CD4-positive, alpha-beta memory T cell (primary cell): Measurements from ENCODE around the gene MSRB3. TPM values are rescaled to one million over a fixed set of nuclear protein-coding genes. Genes with fewer than 3 reads are reported as not detected.

Source experiments
- CTCF ChIA-PET: fragments of 350-600 bp; sonication (Branson Sonifier 250); formaldehyde crosslinking; loops from one replicate; lab custom pipeline; 2021; ENCODE audit warnings: inconsistent platforms; ENCODE audit not compliant: partially characterized antibody; lab: Charles Lee
- POLR2A ChIA-PET: fragments of 350-600 bp; sonication (Branson Sonifier 250); formaldehyde crosslinking; loops from one replicate; lab custom pipeline; 2021; ENCODE audit not compliant: partially characterized antibody; lab: Charles Lee
- DNase-seq, 5 donors: peaks; one replicate each; pipeline versions ENCODE4 v3.0.0 to v3.0.0-alpha.2; 2020 to 2022; ENCODE audit warnings: mixed read lengths in 1 of 5
- H3K27ac ChIP-seq: one replicate; pipeline ENCODE4 v1.7.0; 2013; ENCODE audit warnings: low read depth, low read length
- H3K27me3 ChIP-seq: 2 replicates; pipeline ENCODE4 v1.7.0; 2013; ENCODE audit warnings: mild to moderate bottlenecking, low read length, moderate library complexity; ENCODE audit not compliant: insufficient read depth
- H3K36me3 ChIP-seq: 2 replicates; pipeline ENCODE4 v1.7.0; 2013; ENCODE audit warnings: mild to moderate bottlenecking, low read length, moderate library complexity; ENCODE audit not compliant: insufficient read depth
- H3K4me1 ChIP-seq: 2 replicates; pipeline ENCODE4 v1.7.0; 2013; ENCODE audit warnings: mild to moderate bottlenecking, low read length, moderate library complexity; ENCODE audit not compliant: insufficient read depth
- H3K4me3 ChIP-seq, 2 donors: one replicate each; pipeline ENCODE4 v1.7.0; 2013; ENCODE audit warnings: low read length in 2 of 2, mild to moderate bottlenecking in 1 of 2
- H3K9me3 ChIP-seq, 2 donors: one replicate each; pipeline ENCODE4 v1.7.0; 2013; ENCODE audit warnings: low read length in 2 of 2, control low read depth in 1 of 2; ENCODE audit not compliant: control insufficient read depth in 1 of 2
- H3K27ac Mint-ChIP-seq, 7 donors: one replicate each; pipeline ENCODE4 v1.8.0; 2020 to 2021; ENCODE audit warnings: mixed read lengths in 7 of 7, mild to moderate bottlenecking in 6 of 7, inconsistent platforms in 3 of 7, moderate library complexity in 3 of 7
- H3K27me3 Mint-ChIP-seq, 2 donors: one replicate each; pipeline ENCODE4 v1.8.0; 2020 to 2021; ENCODE audit warnings: mixed read lengths in 2 of 2
- H3K36me3 Mint-ChIP-seq, 2 donors: one replicate each; pipeline ENCODE4 v1.8.0; 2020 to 2021; ENCODE audit warnings: mixed read lengths in 2 of 2, inconsistent platforms in 1 of 2, mild to moderate bottlenecking in 1 of 2
- H3K4me1 Mint-ChIP-seq, 4 donors: one replicate each; pipeline ENCODE4 v1.8.0; 2020 to 2021; ENCODE audit warnings: mixed read lengths in 4 of 4, mild to moderate bottlenecking in 1 of 4
- H3K4me3 Mint-ChIP-seq, 8 donors: one replicate each; pipeline ENCODE4 v1.8.0; 2020 to 2021; ENCODE audit warnings: mixed read lengths in 8 of 8, mild to moderate bottlenecking in 7 of 8, moderate library complexity in 6 of 8, inconsistent platforms in 3 of 8
- H3K9me3 Mint-ChIP-seq, 8 donors: one replicate each; pipeline ENCODE4 v1.8.0; 2020 to 2021; ENCODE audit warnings: mixed read lengths in 8 of 8, mild to moderate bottlenecking in 5 of 8, inconsistent platforms in 3 of 8, moderate library complexity in 1 of 8
- intact Hi-C: fragments of 100-400 bp; cut with micrococcal nuclease; formaldehyde crosslinking; loops from one replicate; pipeline ENCODE4 v1.15.1; 2023
- polyA plus RNA-seq, 2 donors: library from polyadenylated mRNA; unstranded; fragments of 300-500 nt; fragmentation: Illumina TruSeq; gene quantifications; one replicate each; pipeline ENCODE4 v1.2.3, GENCODE V29; 2021
- total RNA-seq, 2 experiments: library from RNA; stranded (reverse); gene quantifications; one replicate each; pipeline ENCODE4 v1.2.3, GENCODE V29; 2021

MSRB3 gene
- total and polyA plus RNA-seq, 4 experiments from 2014 or later: not detected

DNA sequence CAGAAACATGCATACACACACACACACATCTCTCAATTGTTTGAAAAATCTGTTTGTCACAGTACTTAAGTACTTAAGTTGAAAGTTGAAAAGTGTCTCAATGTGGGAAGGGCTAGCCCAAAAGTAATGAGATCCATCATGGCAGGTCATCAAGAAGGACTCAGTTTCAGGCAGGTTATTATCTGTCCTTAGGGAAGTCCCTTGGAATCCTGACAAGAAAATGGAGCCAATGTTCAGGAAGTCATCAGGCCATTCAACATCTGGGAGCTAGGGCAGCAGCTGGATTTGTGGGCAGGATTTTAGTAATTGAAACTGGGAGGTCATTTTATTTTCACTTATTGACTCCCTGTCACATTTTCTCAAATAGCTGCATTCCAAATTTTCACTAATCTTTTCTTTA is 56.0 kb downstream of the MSRB3 start:
- Mint-ChIP-seq H3K27me3 (peaks cover 7 to 11% of the 10 kb centered on the region in 2 donors), H3K4me3 (no peak overlapping the region), H3K9me3 (peaks cover 0 to 3% (median 0%) of the 10 kb centered on the region in 8 donors), H3K27ac (no peak overlapping the region), H3K4me1 (no peaks in the 10 kb centered on the region), H3K36me3 (no peaks in the 10 kb centered on the region)
- Histone ChIP-seq H3K27ac (no peak overlapping the region), H3K27me3 (no peaks in the 10 kb centered on the region), H3K9me3 (no peaks in the 10 kb centered on the region), H3K4me1 (no peaks in the 10 kb centered on the region), H3K4me3 (no peak overlapping the region), H3K36me3 (no peaks in the 10 kb centered on the region)
- ChIA-PET POLR2A (no interaction called here), CTCF (no interaction called here)
- no peak for DNase-seq
- intact Hi-C loops: no loop called here

DNA sequence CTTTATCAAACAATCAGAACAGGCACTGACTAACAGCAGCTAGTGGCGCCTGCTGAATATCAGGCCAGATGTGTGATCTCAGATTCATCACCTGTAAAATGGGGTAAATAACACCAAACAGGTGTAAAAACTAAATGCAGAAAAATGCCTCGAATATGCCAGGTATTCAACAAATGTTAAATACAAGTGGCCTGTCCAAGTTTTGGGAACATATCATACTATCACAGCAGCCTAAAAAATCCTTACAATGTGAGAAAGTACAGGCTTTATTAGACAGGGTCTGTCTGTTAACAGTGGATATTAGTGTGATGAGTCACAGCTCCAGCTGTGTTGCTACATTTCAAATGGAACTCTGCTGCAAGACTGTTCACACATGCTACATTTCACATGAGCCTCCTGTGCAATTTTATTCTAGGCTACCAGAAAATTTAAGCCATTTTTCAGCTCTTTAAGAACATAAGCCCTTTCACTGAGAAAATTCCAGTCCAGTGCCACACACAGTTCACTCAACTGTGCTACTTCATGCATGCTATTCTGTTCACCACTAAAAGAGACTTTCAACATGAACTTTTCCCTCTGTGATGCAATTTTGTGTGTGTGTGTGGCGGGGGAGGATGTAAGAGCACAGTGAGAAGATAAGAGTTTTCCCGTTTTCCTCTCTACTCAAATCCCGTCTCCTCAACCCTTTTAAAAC is 56.7 kb downstream of the MSRB3 start:
- H3K4me3 ChIP-seq: no peak overlapping the region
- no peak overlapping the region for H3K27ac ChIP-seq
- DNase-seq: no peak
- H3K9me3 ChIP-seq: no peaks in the 10 kb centered on the region
- no peaks in the 10 kb centered on the region for H3K4me1 ChIP-seq
- no peaks in the 10 kb centered on the region for H3K36me3 ChIP-seq
- no peaks in the 10 kb centered on the region for H3K27me3 ChIP-seq
- POLR2A ChIA-PET: no interaction called here
- Mint-ChIP-seq H3K36me3 (no peaks in the 10 kb centered on the region), H3K4me1 (no peaks in the 10 kb centered on the region), H3K27me3 (peaks cover 7 to 13% of the 10 kb centered on the region in 2 donors), H3K4me3 (no peak overlapping the region), H3K9me3 (peaks cover 0 to 3% (median 0%) of the 10 kb centered on the region in 8 donors), H3K27ac (no peak overlapping the region)
- CTCF ChIA-PET: no interaction called here
- intact Hi-C loops: no loop called here

DNA sequence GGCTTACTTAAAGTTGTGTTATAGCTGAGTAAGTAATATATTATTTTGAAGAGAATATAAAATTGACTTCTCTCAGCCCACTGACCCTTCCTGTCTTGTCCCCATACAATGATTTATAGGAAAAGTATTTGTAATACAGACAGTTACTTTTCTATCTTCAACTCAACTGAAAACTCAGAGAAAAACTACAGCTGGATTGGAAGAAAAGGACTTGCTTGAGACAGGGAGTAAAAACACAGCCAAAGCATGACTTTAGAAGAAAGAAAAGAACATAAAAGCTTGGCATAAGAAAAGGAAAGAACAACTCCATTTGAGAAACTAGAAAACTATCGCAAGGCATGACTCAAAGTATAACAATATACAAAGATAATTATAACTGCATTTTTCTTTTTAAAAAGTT is 57.5 kb downstream of the MSRB3 start:
- Histone ChIP-seq H3K4me1 (no peaks in the 10 kb centered on the region), H3K27ac (no peak overlapping the region), H3K36me3 (no peaks in the 10 kb centered on the region), H3K4me3 (no peak overlapping the region), H3K27me3 (no peaks in the 10 kb centered on the region), H3K9me3 (no peaks in the 10 kb centered on the region)
- CTCF ChIA-PET: no interaction called here
- H3K27me3 Mint-ChIP-seq: peaks cover 4 to 9% of the 10 kb centered on the region in 2 donors
- H3K4me1 Mint-ChIP-seq: no peaks in the 10 kb centered on the region
- H3K27ac Mint-ChIP-seq: no peak overlapping the region
- no peaks in the 10 kb centered on the region for H3K36me3 Mint-ChIP-seq
- peaks cover 0 to 3% (median 0%) of the 10 kb centered on the region in 8 donors for H3K9me3 Mint-ChIP-seq
- H3K4me3 Mint-ChIP-seq: no peak overlapping the region
- no peak for DNase-seq
- intact Hi-C loops: no loop called here
- POLR2A ChIA-PET: no interaction called here

- H3K27ac ChIP-seq: no peak overlapping the region
- Mint-ChIP-seq H3K27me3 (peaks cover 4 to 8% of the 10 kb centered on the region in 2 donors), H3K4me3 (no peak overlapping the region), H3K36me3 (no peaks in the 10 kb centered on the region), H3K9me3 (no peaks in the 10 kb centered on the region), H3K4me1 (no peaks in the 10 kb centered on the region), H3K27ac (no peak overlapping the region)
- no peak for DNase-seq
- intact Hi-C loops: no loop called here
- H3K9me3 ChIP-seq: no peaks in the 10 kb centered on the region
- POLR2A ChIA-PET: no interaction called here
- no peaks in the 10 kb centered on the region for H3K27me3 ChIP-seq
- H3K4me1 ChIP-seq: no peaks in the 10 kb centered on the region
- CTCF ChIA-PET: no interaction called here
- no peaks in the 10 kb centered on the region for H3K36me3 ChIP-seq
- H3K4me3 ChIP-seq: no peak overlapping the region
These were observed 60.7 kb downstream of the MSRB3 start for GRCh38 chr12:65339161-65339560.

GRCh38 chr12:65343230-65343629 is 64.7 kb downstream of the MSRB3 start:
- H3K4me3 Mint-ChIP-seq: no peak overlapping the region
- no peaks in the 10 kb centered on the region for H3K4me1 ChIP-seq
- peaks cover 0 to 7% (median 0%) of the 10 kb centered on the region in 8 donors for H3K9me3 Mint-ChIP-seq
- H3K27ac ChIP-seq: no peak overlapping the region
- no peaks in the 10 kb centered on the region for H3K36me3 ChIP-seq
- DNase-seq: no peak
- CTCF ChIA-PET: no interaction called here
- POLR2A ChIA-PET: no interaction called here
- no peaks in the 10 kb centered on the region for H3K4me1 Mint-ChIP-seq
- no peak overlapping the region for H3K27ac Mint-ChIP-seq
- no peak overlapping the region for H3K4me3 ChIP-seq
- H3K27me3 Mint-ChIP-seq: peaks cover 2 to 4% of the 10 kb centered on the region in 2 donors
- intact Hi-C loops: no loop called here
- H3K36me3 Mint-ChIP-seq: no peaks in the 10 kb centered on the region
- no peaks in the 10 kb centered on the region for H3K27me3 ChIP-seq
- no peaks in the 10 kb centered on the region for H3K9me3 ChIP-seq

GRCh38 chr12:65343801-65344200 is 65.3 kb downstream of the MSRB3 start:
- no peak overlapping the region for H3K4me3 Mint-ChIP-seq
- no peaks in the 10 kb centered on the region for H3K36me3 Mint-ChIP-seq
- no peak overlapping the region for H3K27ac Mint-ChIP-seq
- CTCF ChIA-PET: no interaction called here
- no peaks in the 10 kb centered on the region for H3K4me1 ChIP-seq
- no peak for DNase-seq
- POLR2A ChIA-PET: no interaction called here
- no peaks in the 10 kb centered on the region for H3K9me3 ChIP-seq
- H3K4me1 Mint-ChIP-seq: no peaks in the 10 kb centered on the region
- no peak overlapping the region for H3K27ac ChIP-seq
- H3K27me3 Mint-ChIP-seq: peaks cover 0 to 2% of the 10 kb centered on the region in 2 donors
- no peaks in the 10 kb centered on the region for H3K36me3 ChIP-seq
- no peak overlapping the region for H3K4me3 ChIP-seq
- H3K9me3 Mint-ChIP-seq: peaks cover 0 to 10% (median 0%) of the 10 kb centered on the region in 8 donors
- intact Hi-C loops: no loop called here
- H3K27me3 ChIP-seq: no peaks in the 10 kb centered on the region

GRCh38 chr12:65355461-65355860 is 77.0 kb downstream of the MSRB3 start:
- Histone ChIP-seq H3K4me3 (no peak overlapping the region), H3K9me3 (no peaks in the 10 kb centered on the region), H3K36me3 (no peaks in the 10 kb centered on the region), H3K27me3 (no peaks in the 10 kb centered on the region), H3K27ac (no peak overlapping the region), H3K4me1 (no peaks in the 10 kb centered on the region)
- intact Hi-C loops: no loop called here
- no peak overlapping the region for H3K4me3 Mint-ChIP-seq
- H3K27ac Mint-ChIP-seq: no peak overlapping the region
- CTCF ChIA-PET: no interaction called here
- no peaks in the 10 kb centered on the region for H3K4me1 Mint-ChIP-seq
- no peak for DNase-seq
- H3K36me3 Mint-ChIP-seq: no peaks in the 10 kb centered on the region
- peaks cover 0 to 4% (median 0%) of the 10 kb centered on the region in 8 donors for H3K9me3 Mint-ChIP-seq
- POLR2A ChIA-PET: no interaction called here
- peaks cover 0 to 2% of the 10 kb centered on the region in 2 donors for H3K27me3 Mint-ChIP-seq
